HG02763 (cell line): ENCODE results near the gene CFAP99.
A peak's percentile ranks its signal among the peaks of the same experiment; 100 is the strongest.

Source experiments
- ATAC-seq: cut with Tn5 transposase; IDR thresholded peaks from one replicate; pipeline ENCODE4 v1.9.1; 2021; ENCODE audit warnings: mild to moderate bottlenecking, moderate library complexity; ENCODE audit not compliant: unreplicated experiment

CFAP99 gene

DNA sequence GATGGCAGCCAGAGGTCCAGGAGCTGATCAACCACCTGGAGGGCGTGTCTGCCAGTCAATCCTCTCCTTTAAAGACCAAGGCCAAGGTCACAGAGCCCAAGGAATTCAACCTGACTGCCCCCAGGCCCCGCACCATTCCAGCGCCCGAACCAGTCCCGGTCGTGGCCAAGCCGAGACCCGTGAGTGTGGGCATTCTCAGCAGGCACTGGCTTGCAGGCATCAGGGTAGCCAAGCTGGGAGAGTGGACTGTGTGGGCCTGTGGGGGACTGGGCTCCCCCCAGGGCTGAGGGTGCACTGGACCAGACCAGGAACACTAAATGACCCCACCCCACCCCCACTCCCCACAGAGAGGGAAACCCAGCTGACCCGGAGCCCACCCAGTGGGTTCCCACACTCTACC lies 26.4 kb downstream of the CFAP99 start:
- ATAC-seq = no peak

- ATAC-seq = no peak
Measured at GRCh38 chr4:2445571-2445970, 26.8 kb downstream of the CFAP99 start.

- no peak for ATAC-seq
Measured at GRCh38 chr4:2446656-2447564, 28.2 kb downstream of the CFAP99 start.

DNA sequence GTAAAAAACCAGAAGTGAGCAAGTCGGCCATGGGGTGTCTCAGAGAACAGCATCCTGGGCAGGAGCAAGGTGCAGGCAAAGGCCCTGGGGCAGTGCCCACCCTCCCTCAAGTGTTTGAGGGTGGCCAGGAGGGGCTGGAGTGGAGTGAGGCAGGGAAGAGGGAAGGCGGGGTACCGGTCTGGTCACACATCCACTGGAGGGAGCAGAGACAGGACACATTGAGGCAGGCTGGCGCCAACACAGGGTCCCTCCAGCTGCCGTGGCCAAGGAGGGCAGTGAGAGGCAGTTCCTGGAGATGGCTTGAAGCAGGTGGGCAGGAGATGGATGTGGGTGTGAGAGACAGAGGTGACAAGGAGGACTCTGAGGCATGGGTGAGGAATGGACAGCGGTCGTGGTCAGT lies 29.8 kb downstream of the CFAP99 start:
- ATAC-seq = no peak

GRCh38 chr4:2449051-2449450 lies 30.3 kb downstream of the CFAP99 start:
- ATAC-seq = no peak

DNA sequence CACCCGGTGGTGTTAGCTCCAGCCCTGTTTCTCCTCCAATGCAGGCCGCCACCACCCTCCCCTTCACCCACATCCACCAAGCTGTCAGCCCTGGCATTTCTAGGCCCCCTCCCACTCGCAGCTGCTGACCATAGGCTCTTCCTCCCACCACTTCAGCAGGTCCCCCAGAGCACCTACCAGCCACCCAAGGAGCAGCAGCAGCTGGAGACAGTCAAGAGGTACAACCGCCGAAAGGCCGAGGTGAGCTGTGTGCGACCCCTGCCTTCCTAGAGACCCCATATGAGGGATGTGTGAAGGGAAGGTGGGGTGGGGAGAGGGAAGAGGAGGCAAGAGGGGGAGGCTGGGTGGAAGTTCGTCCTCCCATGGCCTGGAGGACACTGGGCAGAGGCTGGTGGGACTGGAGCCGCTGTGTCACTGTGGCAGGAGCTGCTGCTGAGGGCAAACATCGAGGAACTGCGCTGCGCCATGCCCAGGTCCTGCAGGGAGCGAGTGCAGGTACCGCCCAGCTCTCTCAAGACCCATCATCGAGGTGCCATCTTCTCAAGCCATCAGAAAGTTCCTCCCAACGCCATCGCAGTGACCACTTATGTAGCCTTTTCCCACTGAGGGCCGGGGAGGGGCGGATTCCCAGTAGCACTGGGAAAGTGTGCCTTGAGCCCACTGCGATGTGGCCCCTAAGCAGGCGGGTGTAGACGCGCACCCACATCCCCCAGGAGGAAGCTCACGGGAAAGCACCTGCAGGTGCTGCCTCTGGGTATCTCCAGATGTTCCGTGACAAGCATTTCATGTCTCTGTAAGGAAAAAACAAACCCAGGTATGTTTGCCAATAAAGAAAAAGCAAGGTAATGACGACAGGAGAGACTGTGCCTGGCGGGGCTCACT lies 31.0 kb downstream of the CFAP99 start:
- ATAC-seq = no peak

GRCh38 chr4:2450394-2451035 lies 31.8 kb downstream of the CFAP99 start:
- no peak for ATAC-seq

- ATAC-seq = no peak
Measured at GRCh38 chr4:2451036-2451520, 32.3 kb downstream of the CFAP99 start.

DNA sequence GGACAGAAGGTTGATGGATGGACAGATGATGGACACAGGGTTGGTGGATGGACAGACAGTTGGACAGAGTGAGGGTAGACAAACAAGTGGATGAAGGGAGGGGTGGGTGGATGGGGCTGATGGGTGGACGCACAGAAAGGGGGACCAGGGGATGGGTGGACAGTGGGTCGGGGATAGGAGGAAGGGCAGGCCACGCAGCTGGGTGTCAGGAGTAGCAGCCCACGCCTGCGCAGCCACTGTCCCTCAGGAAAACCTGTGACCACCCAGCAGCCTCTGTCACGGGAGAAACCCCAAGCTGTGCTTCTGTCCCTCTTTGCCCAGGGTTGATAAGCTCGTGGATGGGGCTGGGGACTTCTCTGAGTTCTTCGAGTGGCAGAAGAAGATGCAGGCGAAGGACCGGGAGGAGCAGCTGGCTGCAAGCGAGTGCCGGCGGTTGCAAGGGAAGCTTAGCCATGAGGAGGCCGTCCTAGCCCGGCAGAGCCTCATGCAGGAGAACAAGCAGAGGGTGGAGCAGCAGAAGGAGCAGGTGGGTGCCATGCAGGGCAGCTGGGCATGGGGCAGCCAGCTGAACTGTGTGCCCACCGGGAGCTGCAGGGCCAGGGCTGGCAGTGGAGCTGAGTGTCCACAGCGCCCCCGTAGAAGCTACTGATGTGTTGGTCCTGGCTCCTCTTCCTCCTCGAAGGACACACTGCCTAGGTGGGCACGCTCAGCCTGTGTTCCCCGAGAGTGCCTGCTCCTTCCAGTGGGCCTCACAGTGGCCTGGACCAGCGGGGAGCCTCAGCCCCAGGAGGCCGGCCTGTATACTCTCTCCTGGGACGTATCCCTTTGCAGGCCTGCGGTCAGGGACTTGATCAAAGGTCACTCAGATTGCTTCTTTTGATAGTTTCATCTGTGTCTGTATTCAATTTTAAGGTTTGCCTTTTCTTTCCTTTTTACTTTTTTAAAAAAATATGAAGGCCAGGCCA lies 33.3 kb downstream of the CFAP99 start:
- no peak for ATAC-seq

DNA sequence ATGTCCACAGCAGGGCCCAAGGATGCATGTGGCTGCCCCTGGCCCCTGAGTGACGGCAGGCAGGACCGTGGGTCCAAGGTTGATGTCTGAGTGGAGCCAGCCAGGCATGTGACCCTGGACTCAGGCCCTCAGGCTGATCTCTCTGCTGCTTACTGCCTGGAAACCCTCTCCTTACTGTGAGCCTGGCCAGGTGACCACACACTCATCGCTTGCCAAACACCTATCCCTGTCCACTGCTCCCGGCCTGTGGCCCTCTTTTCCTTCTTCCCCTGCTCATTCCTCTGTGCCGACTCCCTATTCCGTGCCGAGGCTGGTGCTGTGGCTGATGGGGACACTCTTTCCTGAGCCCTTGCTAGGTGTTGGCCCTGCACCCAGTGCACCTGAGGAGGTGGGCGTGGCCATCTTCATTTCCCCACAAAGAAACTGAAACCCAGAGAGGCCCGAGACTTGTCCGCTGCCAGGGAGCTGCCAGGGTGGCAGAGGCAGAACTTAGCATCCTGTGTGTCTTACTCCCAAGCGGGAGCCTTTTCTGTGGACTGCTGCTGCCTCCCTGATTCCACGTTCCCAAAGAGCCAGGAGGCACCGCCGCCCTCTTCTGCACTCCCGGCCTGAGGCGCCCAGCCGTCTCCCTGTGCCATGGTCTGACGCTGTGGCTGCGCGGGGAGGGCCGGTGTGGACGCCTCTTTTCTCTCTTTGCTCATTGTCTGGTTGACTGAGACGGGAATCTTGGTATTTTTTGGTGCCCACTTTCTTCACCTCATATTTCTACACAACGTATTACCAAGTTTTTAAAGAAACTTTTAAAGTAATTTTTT lies 38.9 kb downstream of the CFAP99 start:
- no peak for ATAC-seq

GRCh38 chr4:2458546-2459491 lies 40.1 kb downstream of the CFAP99 start:
- ATAC-seq = no peak

GRCh38 chr4:2459589-2460349 lies 41.0 kb downstream of the CFAP99 start:
- ATAC-seq = no peak

- ATAC-seq = no peak
Measured at GRCh38 chr4:2461246-2461960, 42.6 kb downstream of the CFAP99 start.

GRCh38 chr4:2462218-2462991 lies 43.6 kb downstream of the CFAP99 start:
- peak; percentile 70 for ATAC-seq

GRCh38 chr4:2462992-2463762 lies 44.4 kb downstream of the CFAP99 start:
- no peak for ATAC-seq
